Neural cell (in vitro differentiated cells): Measurements from ENCODE around the gene PRDX5.

ENCODE experiments used
- EP300 ChIP-seq: fragments of 450-650 bp; conservative IDR thresholded peaks from 2 replicates; pipeline ENCODE4 v1.6.1; 2014; ENCODE audit warnings: antibody characterized with exemption, mild to moderate bottlenecking, moderate library complexity; ENCODE audit not compliant: poor library complexity, severe bottlenecking
- EZH2 ChIP-seq: fragments of 200-600, 300-800 bp; shearing (Covaris generic), sonication (generic); IDR thresholded peaks from 2 replicates; pipeline ENCODE4 v1.6.1; 2014; ENCODE audit warnings: antibody characterized with exemption, low read length, borderline replicate concordance, mild to moderate bottlenecking; ENCODE audit not compliant: insufficient read depth, poor library complexity, severe bottlenecking
- MXI1 ChIP-seq: fragments of 450-650 bp; conservative IDR thresholded peaks from 2 replicates; pipeline ENCODE4 v1.6.1; 2014; ENCODE audit warnings: antibody characterized with exemption, mild to moderate bottlenecking; ENCODE audit not compliant: poor library complexity, severe bottlenecking
- POLR2AphosphoS5 ChIP-seq: IDR thresholded peaks from 2 replicates; pipeline ENCODE4 v1.6.1; 2012
- RAD21 ChIP-seq: fragments of 450-650 bp; conservative IDR thresholded peaks from 2 replicates; pipeline ENCODE4 v1.6.1; 2014; ENCODE audit warnings: antibody characterized with exemption, mild to moderate bottlenecking, moderate library complexity
- REST ChIP-seq: IDR thresholded peaks from 2 replicates; pipeline ENCODE4 v1.6.1; 2012; ENCODE audit warnings: borderline replicate concordance
- TAF1 ChIP-seq: IDR thresholded peaks from 2 replicates; pipeline ENCODE4 v1.6.1; 2012; ENCODE audit warnings: low read depth
- TF ChIP-seq, protein P1 (sequence below): fragments of 450-650 bp; IDR thresholded peaks from 2 replicates; pipeline ENCODE4 v1.5.1; 2014; ENCODE audit warnings: antibody characterized with exemption, mild to moderate bottlenecking, moderate library complexity; ENCODE audit not compliant: poor library complexity, severe bottlenecking

DNA sequence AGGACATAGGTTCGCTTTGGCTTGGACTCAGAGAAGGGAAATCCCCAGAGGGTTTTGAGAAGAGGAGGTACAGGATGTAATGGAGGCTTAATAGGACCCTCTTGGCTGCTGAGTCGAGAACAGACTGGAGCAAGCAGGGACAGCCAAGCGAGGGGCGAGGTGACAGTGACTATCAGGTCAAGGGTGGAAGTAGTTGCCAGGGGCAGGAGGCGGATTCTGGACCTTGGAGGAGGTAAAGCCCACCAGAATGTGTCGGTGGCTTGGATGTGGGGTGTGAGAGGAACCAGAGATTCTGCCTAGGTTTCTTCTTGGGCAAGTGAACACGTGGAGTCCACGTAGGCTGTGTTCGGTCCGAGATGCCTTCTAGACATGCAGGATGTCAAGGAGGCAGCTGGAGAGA, 5.0 kb upstream of the PRDX5 start:
- TF ChIP-seq, protein P1, sequence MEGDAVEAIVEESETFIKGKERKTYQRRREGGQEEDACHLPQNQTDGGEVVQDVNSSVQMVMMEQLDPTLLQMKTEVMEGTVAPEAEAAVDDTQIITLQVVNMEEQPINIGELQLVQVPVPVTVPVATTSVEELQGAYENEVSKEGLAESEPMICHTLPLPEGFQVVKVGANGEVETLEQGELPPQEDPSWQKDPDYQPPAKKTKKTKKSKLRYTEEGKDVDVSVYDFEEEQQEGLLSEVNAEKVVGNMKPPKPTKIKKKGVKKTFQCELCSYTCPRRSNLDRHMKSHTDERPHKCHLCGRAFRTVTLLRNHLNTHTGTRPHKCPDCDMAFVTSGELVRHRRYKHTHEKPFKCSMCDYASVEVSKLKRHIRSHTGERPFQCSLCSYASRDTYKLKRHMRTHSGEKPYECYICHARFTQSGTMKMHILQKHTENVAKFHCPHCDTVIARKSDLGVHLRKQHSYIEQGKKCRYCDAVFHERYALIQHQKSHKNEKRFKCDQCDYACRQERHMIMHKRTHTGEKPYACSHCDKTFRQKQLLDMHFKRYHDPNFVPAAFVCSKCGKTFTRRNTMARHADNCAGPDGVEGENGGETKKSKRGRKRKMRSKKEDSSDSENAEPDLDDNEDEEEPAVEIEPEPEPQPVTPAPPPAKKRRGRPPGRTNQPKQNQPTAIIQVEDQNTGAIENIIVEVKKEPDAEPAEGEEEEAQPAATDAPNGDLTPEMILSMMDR: no peak
- TF ChIP-seq MXI1 (no peak), POLR2AphosphoS5 (no peak), TAF1 (no peak), REST (no peak), EZH2 (no peak), EP300 (no peak), RAD21 (no peak)
